Activated CD8-positive, alpha-beta T cell treated with anti-CD3 and anti-CD28 coated beads for 36 hours (primary cell): ENCODE data around the gene PPIE. TPM values are rescaled to one million over a fixed set of nuclear protein-coding genes. Genes with fewer than 3 reads are reported as not detected.
"Not testable (repeated sequence)": the region's sequence is repeated elsewhere in the genome, so short reads cannot be mapped to it uniquely, and the experiment has no call there.

Source experiments
- ATAC-seq: fragments of 200-7000 bp; cut with Tn5 transposase; one replicate; pipeline ENCODE4 v1.10.0; 2021; ENCODE audit warnings: mild to moderate bottlenecking, moderate library complexity
- CTCF ChIA-PET: fragments of 350-600 bp; sonication (Branson Sonifier 250); formaldehyde crosslinking; loops from one replicate; lab custom pipeline; 2021; ENCODE audit warnings: antibody characterized with exemption; lab: Charles Lee
- POLR2A ChIA-PET: fragments of 350-600 bp; sonication (Branson Sonifier 250); formaldehyde crosslinking; loops from one replicate; lab custom pipeline; 2021; ENCODE audit warnings: antibody characterized with exemption; lab: Charles Lee
- DNase-seq: peaks from one replicate; pipeline ENCODE4 v3.0.0-alpha.2; 2020
- H3K27ac Mint-ChIP-seq: one replicate; pipeline ENCODE4 v1.8.0; 2021; ENCODE audit warnings: mild to moderate bottlenecking, mixed read lengths
- H3K27me3 Mint-ChIP-seq: one replicate; pipeline ENCODE4 v1.8.0; 2021; ENCODE audit warnings: mixed read lengths
- H3K36me3 Mint-ChIP-seq: one replicate; pipeline ENCODE4 v1.8.0; 2021; ENCODE audit warnings: low read depth, mixed read lengths
- H3K4me1 Mint-ChIP-seq: one replicate; pipeline ENCODE4 v1.8.0; 2021; ENCODE audit warnings: low read depth, mixed read lengths
- H3K4me3 Mint-ChIP-seq: one replicate; pipeline ENCODE4 v1.8.0; 2021; ENCODE audit warnings: mild to moderate bottlenecking, moderate library complexity, mixed read lengths
- H3K9me3 Mint-ChIP-seq: one replicate; pipeline ENCODE4 v1.8.0; 2021; ENCODE audit warnings: mixed read lengths
- intact Hi-C: fragments of 100-400 bp; cut with micrococcal nuclease; formaldehyde crosslinking; loops from one replicate; pipeline ENCODE4 v1.10.0; 2022
- total RNA-seq, 2 experiments: library from RNA; stranded (reverse); gene quantifications; one replicate each; pipeline ENCODE4 v1.2.3, GENCODE V29; 2021
- TF ChIP-seq, protein P1 (sequence below): fragments of 200-600 bp; IDR thresholded peaks from one replicate; pipeline ENCODE4 v1.8.0; 2022; ENCODE audit warnings: antibody characterized with exemption, mild to moderate bottlenecking

The PPIE gene
- total RNA-seq, 2 experiments from 2014 or later = 71.7 to 74.7 TPM

DNA sequence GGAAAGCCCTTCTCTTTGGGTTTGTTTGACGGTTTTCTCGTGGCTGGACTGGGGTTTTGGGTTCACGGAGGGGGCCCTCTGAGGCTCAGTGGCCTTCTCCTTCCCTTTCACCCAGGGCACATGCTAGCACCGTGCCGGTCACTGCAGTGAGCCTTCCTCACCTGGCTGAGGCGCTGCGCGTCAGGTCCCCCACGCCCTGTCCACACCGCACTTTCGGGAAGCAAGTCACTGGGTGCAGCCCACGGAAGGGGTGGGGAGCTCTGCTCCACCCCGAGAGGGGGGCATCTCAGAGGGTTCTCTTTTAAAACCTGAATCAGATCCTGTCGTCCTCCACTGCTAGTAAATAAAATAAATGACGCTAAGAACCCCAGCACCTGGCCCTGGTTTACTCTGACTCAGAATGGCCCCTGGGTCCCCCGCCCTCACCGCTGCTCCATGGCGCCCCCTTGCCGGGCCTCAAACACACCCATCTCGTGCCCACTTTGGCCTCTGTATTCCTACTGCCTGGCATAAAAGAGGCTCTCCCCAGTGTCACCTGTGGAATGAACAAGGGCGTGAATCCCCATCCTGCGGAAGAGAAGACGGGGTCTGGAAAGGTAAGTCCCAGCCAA is 34.8 kb downstream of the PPIE start:
- intact Hi-C loops, H3K27ac Mint-ChIP-seq, DNase-seq, H3K36me3 Mint-ChIP-seq, H3K9me3 Mint-ChIP-seq, POLR2A ChIA-PET, H3K4me1 Mint-ChIP-seq, CTCF ChIA-PET, H3K27me3 Mint-ChIP-seq, H3K4me3 Mint-ChIP-seq: not testable (repeated sequence)
- peak; percentile 53 for ATAC-seq

DNA sequence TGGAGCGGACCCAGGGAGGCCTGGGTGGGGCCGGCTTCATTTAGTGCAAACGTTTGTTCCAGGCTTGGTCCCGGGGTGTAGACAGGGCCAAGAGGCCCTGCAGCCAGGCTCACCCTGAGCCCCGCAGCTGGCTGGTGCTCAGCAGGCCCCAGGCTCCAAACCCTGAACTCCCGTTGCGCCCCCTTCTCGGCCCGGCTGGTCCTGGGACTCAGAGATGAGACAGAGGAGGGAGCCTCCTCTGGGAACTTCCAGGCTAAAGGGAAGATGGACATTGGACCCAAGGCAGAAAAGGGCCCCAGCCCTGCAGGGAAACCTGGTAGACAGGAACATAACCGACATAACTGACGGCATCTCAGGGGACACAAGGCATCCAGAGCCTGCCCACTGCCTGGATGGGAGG is 36.5 kb downstream of the PPIE start:
- H3K27ac Mint-ChIP-seq, POLR2A ChIA-PET, H3K9me3 Mint-ChIP-seq, H3K4me3 Mint-ChIP-seq, H3K27me3 Mint-ChIP-seq, H3K4me1 Mint-ChIP-seq, H3K36me3 Mint-ChIP-seq, intact Hi-C loops, ATAC-seq, DNase-seq, CTCF ChIA-PET: not testable (repeated sequence)

DNA sequence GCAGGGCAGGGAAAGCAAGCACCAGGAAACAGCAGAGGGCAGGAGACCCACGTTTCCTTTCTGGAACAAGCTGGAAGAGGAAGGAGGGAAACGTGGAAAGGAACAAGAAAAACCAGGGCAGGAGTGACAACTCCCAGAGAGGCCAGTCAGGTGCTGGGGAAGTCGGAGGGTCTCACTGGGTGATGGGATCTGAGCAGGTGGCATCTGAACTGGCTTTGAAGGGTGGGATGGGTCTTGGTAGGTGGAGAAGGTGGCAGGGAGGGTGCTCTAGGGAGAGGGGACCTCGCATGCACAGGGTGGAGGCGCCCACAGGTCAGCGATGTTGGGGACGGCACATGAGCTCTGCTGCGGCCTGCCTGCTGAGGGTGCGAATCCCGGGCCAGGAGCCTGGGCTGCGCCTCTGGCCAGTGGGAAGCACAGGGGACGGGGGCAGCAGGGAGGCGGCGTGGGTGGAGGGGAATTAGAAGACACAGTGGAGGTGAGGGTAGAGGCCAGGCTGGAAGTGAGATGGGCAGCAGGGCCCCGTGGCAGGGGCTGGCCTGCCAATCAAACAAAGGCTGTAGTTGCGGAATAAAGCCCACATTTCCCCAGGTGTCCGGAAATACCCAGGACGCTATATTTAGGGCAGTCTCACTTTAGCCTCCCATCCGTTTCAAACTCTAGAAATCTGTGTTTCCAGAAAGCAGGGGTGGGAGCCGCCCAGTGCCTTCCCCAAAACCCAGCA is 37.2 kb downstream of the PPIE start:
- not testable (repeated sequence) for H3K4me3 Mint-ChIP-seq

DNA sequence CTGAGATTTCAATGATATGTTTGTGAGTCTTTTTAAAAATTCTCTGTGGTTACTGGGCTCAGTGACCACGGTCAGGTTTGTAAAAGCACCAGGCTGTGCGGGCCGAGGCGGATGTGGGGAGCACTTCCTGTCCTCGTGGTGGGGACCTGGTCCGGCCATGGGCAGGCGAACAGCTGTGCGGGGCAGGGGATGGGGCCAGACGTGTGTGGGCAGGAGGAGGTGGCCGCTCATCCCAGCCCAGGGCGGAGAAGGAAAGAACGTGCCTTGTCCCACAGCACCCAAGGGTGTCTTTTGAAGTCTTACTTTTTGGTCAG is 37.7 kb downstream of the PPIE start:
- intact Hi-C loops = no loop called here
- no peaks in the 10 kb centered on the region for H3K4me1 Mint-ChIP-seq
- ATAC-seq (no peak), DNase-seq (no peak)
- no peak overlapping the region for H3K27ac Mint-ChIP-seq
- no peaks in the 10 kb centered on the region for H3K36me3 Mint-ChIP-seq
- POLR2A ChIA-PET = no interaction called here
- TF ChIP-seq, protein P1, sequence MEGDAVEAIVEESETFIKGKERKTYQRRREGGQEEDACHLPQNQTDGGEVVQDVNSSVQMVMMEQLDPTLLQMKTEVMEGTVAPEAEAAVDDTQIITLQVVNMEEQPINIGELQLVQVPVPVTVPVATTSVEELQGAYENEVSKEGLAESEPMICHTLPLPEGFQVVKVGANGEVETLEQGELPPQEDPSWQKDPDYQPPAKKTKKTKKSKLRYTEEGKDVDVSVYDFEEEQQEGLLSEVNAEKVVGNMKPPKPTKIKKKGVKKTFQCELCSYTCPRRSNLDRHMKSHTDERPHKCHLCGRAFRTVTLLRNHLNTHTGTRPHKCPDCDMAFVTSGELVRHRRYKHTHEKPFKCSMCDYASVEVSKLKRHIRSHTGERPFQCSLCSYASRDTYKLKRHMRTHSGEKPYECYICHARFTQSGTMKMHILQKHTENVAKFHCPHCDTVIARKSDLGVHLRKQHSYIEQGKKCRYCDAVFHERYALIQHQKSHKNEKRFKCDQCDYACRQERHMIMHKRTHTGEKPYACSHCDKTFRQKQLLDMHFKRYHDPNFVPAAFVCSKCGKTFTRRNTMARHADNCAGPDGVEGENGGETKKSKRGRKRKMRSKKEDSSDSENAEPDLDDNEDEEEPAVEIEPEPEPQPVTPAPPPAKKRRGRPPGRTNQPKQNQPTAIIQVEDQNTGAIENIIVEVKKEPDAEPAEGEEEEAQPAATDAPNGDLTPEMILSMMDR = no peak
- no peaks in the 10 kb centered on the region for H3K9me3 Mint-ChIP-seq
- no peak overlapping the region for H3K4me3 Mint-ChIP-seq
- CTCF ChIA-PET = no interaction called here
- H3K27me3 Mint-ChIP-seq = peaks cover 2% of the 10 kb centered on the region

More for the DNA sequence above, 37.2 kb downstream of the PPIE start:
- CTCF ChIA-PET, H3K4me1 Mint-ChIP-seq, DNase-seq, ATAC-seq, POLR2A ChIA-PET, H3K27ac Mint-ChIP-seq, intact Hi-C loops, H3K9me3 Mint-ChIP-seq, H3K36me3 Mint-ChIP-seq, H3K27me3 Mint-ChIP-seq: not testable (repeated sequence)

DNA sequence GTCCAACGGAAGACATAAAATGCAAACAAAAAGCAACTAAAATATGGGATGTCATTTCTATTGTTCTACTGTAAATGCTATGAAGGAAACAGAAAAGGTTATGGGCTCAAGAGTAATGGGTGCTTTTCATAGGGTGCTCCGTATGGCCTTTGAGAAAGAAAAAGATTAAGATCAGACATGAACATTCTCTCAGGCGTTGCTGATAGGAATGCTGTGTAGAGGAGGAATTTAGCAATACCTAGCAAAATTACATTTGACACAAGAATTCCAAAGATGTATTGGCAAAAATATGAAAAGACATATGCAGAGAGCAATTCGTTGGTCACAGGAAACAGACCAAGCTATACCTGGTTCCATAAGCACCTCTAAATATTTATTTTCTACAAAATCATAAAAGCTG is 38.2 kb downstream of the PPIE start:
- POLR2A ChIA-PET = no interaction called here
- TF ChIP-seq, protein P1 = no peak
- H3K27me3 Mint-ChIP-seq = peaks cover 2% of the 10 kb centered on the region

DNA sequence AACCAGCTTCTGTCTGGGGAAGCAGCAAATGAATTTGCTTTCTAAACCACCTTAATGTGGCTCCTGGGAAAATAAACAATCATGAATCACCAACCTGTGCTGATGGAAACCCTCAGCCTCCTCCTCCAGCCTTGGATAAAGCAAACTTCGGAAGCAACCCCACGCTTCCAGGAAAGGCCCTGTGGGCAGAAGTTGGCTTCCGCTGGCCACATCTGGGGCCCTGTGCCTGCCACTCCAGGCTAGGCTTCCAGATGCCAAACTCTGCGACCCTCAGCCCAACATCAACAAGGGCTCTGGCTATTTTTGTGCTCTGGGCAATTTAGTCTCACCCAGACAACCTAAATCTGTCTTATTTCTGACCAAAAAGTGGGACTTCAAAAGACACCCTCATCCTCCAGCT is 38.6 kb downstream of the PPIE start:
- intact Hi-C loops = no loop called here
- H3K9me3 Mint-ChIP-seq = no peaks in the 10 kb centered on the region
- ChIA-PET POLR2A (no interaction called here), CTCF (no interaction called here)
- H3K36me3 Mint-ChIP-seq = no peaks in the 10 kb centered on the region
- H3K4me1 Mint-ChIP-seq = no peaks in the 10 kb centered on the region
- DNase-seq (no peak), ATAC-seq (no peak)
- no peak overlapping the region for H3K4me3 Mint-ChIP-seq
- TF ChIP-seq, protein P1 = no peak
- no peak overlapping the region for H3K27ac Mint-ChIP-seq
- peaks cover 2% of the 10 kb centered on the region for H3K27me3 Mint-ChIP-seq

More for the DNA sequence above, 38.2 kb downstream of the PPIE start:
- Mint-ChIP-seq H3K36me3 (no peaks in the 10 kb centered on the region), H3K27ac (no peak overlapping the region), H3K9me3 (no peaks in the 10 kb centered on the region), H3K4me3 (no peak overlapping the region), H3K4me1 (no peaks in the 10 kb centered on the region)
- intact Hi-C loops = no loop called here
- ATAC-seq (no peak), DNase-seq (no peak)
- CTCF ChIA-PET = no interaction called here

DNA sequence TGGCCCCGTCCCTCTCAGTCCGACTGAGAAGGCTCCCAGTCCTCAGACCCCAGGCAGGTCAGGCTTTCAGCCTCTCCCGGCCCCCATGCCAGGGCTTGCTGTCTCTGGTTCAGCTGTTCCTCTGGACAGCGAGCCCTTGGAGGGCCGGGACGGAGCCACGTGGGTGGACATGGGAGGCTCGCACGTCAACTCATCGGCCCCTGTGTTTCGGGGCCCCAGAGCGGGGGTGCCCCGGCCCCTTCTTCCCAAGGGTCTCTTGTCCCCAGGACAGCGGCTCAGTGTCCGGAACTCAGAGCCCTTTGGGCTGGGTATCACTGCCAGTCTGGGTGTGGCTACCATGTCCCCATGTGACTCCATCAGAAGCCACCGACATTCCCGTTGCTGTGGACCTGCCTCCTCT is 39.2 kb downstream of the PPIE start:
- H3K36me3 Mint-ChIP-seq, H3K4me1 Mint-ChIP-seq, intact Hi-C loops, H3K4me3 Mint-ChIP-seq, ATAC-seq, POLR2A ChIA-PET, DNase-seq, H3K9me3 Mint-ChIP-seq, H3K27me3 Mint-ChIP-seq, H3K27ac Mint-ChIP-seq, CTCF ChIA-PET: not testable (repeated sequence)

DNA sequence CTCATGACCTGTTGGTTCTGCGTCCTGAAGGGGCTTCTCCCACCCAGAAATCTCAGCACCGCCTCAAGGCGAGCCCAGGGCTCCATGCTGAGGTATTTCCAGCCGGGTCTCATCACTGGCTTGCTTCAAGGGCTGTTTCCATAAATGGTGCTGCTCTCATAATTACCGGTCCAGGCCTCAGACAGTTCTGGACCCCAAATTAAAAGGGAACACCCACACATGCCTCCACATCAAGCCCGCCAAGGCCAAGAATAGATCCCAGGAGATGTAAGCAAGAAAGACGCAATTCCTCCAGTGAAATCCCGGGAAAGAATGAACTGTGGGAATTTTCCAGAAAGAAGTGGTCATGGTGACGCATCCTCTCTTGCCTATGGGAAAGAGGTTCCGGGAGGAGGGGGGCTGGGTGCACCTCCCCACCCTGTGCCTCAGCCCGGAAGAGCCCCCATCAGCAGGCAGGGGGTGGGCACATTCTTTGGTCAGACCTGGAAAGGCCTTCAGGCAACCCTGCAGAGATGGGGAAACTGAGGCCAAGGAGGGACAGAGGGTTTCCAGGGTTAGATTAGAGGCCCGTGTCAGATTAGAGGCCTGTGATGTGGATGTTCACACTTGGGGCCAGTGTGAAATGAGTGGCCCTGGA is 39.9 kb downstream of the PPIE start:
- ATAC-seq, H3K4me1 Mint-ChIP-seq, POLR2A ChIA-PET, H3K9me3 Mint-ChIP-seq, intact Hi-C loops, DNase-seq, CTCF ChIA-PET, H3K36me3 Mint-ChIP-seq, H3K27ac Mint-ChIP-seq, H3K4me3 Mint-ChIP-seq, H3K27me3 Mint-ChIP-seq: not testable (repeated sequence)
